Neural cell (in vitro differentiated cells): ENCODE data around the gene POU2F2. TPM values are rescaled to one million over a fixed set of nuclear protein-coding genes. Genes with fewer than 3 reads are reported as not detected.

Experiments
- H2AFZ ChIP-seq: fragments of 200-600, 300-800 bp; sonication (generic), shearing (Covaris generic); 2 replicates; pipeline ENCODE4 v1.6.0; 2014; ENCODE audit warnings: low read depth, mild to moderate bottlenecking, antibody characterized with exemption, low read length, moderate library complexity
- H3F3A ChIP-seq: fragments of 200-600 bp; shearing (Covaris generic); 2 replicates; pipeline ENCODE4 v1.6.1; 2016; ENCODE audit warnings: mild to moderate bottlenecking, moderate library complexity, mixed read lengths, antibody characterized with exemption, low read length; ENCODE audit not compliant: insufficient read depth, poor library complexity, severe bottlenecking
- H3K27ac ChIP-seq: fragments of 200-600, 300-800 bp; sonication (generic), shearing (Covaris generic); 2 replicates; pipeline ENCODE4 v1.5.1; 2014; ENCODE audit warnings: mild to moderate bottlenecking, low read length, moderate library complexity
- H3K27me3 ChIP-seq: fragments of 300-800, 200-600 bp; sonication (generic), shearing (Covaris generic); 2 replicates; pipeline ENCODE4 v1.6.0; 2014; ENCODE audit warnings: mild to moderate bottlenecking, low read depth, low read length, moderate library complexity; ENCODE audit not compliant: insufficient read depth
- H3K36me3 ChIP-seq: fragments of 300-800, 200-600 bp; sonication (generic), shearing (Covaris generic); 2 replicates; pipeline ENCODE4 v1.5.1; 2014; ENCODE audit warnings: mild to moderate bottlenecking, antibody characterized with exemption, low read length, moderate library complexity; ENCODE audit not compliant: insufficient read depth
- H3K4me2 ChIP-seq: fragments of 300-800, 200-600 bp; sonication (generic), shearing (Covaris generic); 2 replicates; pipeline ENCODE4 v1.6.0; 2014; ENCODE audit warnings: mild to moderate bottlenecking, low read length
- H3K4me3 ChIP-seq: fragments of 300-800, 200-600 bp; sonication (generic), shearing (Covaris generic); 2 replicates; pipeline ENCODE4 v1.5.1; 2014; ENCODE audit warnings: mild to moderate bottlenecking, low read length, moderate library complexity
- H3K79me2 ChIP-seq: fragments of 200-600 bp; shearing (Covaris generic); replicated peaks from 2 replicates; pipeline ENCODE4 v1.6.0; 2014; ENCODE audit warnings: mild to moderate bottlenecking, low read length, moderate library complexity; ENCODE audit not compliant: insufficient read depth
- H3K9ac ChIP-seq: fragments of 300-800, 200-600 bp; sonication (generic), shearing (Covaris generic); 2 replicates; pipeline ENCODE4 v1.6.1; 2016; ENCODE audit warnings: mild to moderate bottlenecking, low read length, mixed read lengths
- H3K9me2 ChIP-seq: fragments of 200-600 bp; shearing (Covaris generic); 2 replicates; pipeline ENCODE4 v1.6.1; 2016; ENCODE audit warnings: mild to moderate bottlenecking, low read length, mixed read lengths; ENCODE audit not compliant: insufficient read depth
- H3K9me3 ChIP-seq: fragments of 200-600, 300-800 bp; sonication (generic), shearing (Covaris generic); 2 replicates; pipeline ENCODE4 v1.6.1; 2016; ENCODE audit warnings: mild to moderate bottlenecking, mixed run types, low read length, moderate library complexity, mixed read lengths
- H4K20me1 ChIP-seq: fragments of 200-600 bp; shearing (Covaris generic); 2 replicates; pipeline ENCODE4 v1.6.1; 2016; ENCODE audit warnings: mild to moderate bottlenecking, mixed run types; ENCODE audit not compliant: insufficient read depth
- EZH2 ChIP-seq: fragments of 200-600, 300-800 bp; shearing (Covaris generic), sonication (generic); IDR thresholded peaks from 2 replicates; pipeline ENCODE4 v1.6.1; 2014; ENCODE audit warnings: antibody characterized with exemption, low read length, borderline replicate concordance, mild to moderate bottlenecking; ENCODE audit not compliant: insufficient read depth, poor library complexity, severe bottlenecking
- MXI1 ChIP-seq: fragments of 450-650 bp; conservative IDR thresholded peaks from 2 replicates; pipeline ENCODE4 v1.6.1; 2014; ENCODE audit warnings: antibody characterized with exemption, mild to moderate bottlenecking; ENCODE audit not compliant: poor library complexity, severe bottlenecking
- POLR2AphosphoS5 ChIP-seq: IDR thresholded peaks from 2 replicates; pipeline ENCODE4 v1.6.1; 2012
- RAD21 ChIP-seq: fragments of 450-650 bp; conservative IDR thresholded peaks from 2 replicates; pipeline ENCODE4 v1.6.1; 2014; ENCODE audit warnings: antibody characterized with exemption, mild to moderate bottlenecking, moderate library complexity
- REST ChIP-seq: IDR thresholded peaks from 2 replicates; pipeline ENCODE4 v1.6.1; 2012; ENCODE audit warnings: borderline replicate concordance
- SMC3 ChIP-seq: fragments of 450-650 bp; conservative IDR thresholded peaks from 2 replicates; pipeline ENCODE4 v1.6.1; 2014; ENCODE audit warnings: antibody characterized with exemption, mild to moderate bottlenecking, moderate library complexity; ENCODE audit not compliant: poor library complexity
- TAF1 ChIP-seq: IDR thresholded peaks from 2 replicates; pipeline ENCODE4 v1.6.1; 2012; ENCODE audit warnings: low read depth
- polyA plus RNA-seq: library from polyadenylated mRNA; depleted of rRNA; stranded (reverse); fragments of >200 nt; gene quantifications from 2 replicates; pipeline ENCODE4 v1.2.3, GENCODE V29; 2014

The POU2F2 gene
- polyA plus RNA-seq, 1 donor from 2014 or later: 7.7 TPM

DNA sequence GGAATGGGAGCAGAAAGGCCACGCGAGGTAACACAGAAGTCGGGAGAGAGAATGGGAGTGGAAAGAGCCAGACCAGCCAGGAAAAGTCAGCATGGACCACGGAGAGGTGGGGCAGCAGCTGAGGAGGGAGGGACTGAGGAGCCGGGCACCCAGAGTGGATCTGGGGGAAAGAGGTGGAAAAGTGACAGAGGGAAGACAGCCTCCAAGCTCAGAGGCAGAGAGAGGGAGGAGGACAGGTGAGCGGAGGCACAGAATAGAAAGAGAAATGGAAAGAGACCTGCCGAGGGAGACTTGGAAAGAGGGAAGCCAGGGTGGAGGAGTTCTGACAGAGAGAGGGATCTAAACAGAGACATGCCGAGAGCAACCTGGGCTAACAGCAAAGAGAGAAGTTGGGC lies 63.9 kb downstream of the POU2F2 start:
- H4K20me1 ChIP-seq: no peaks in the 10 kb centered on the region
- no peaks in the 10 kb centered on the region for H3K9me2 ChIP-seq
- peak overlapping the region; percentile 88 for H3K4me2 ChIP-seq
- H3K4me3 ChIP-seq: peak overlapping the region; percentile 90
- peaks cover 3% of the 10 kb centered on the region for H3F3A ChIP-seq
- peaks cover 58% of the 10 kb centered on the region for H3K79me2 ChIP-seq
- H2AFZ ChIP-seq: no peak overlapping the region
- peak overlapping the region; percentile 96 for H3K9ac ChIP-seq
- H3K36me3 ChIP-seq: no peaks in the 10 kb centered on the region
- peak overlapping the region; percentile 92 for H3K27ac ChIP-seq
- TF ChIP-seq RAD21: no peak
- no peaks in the 10 kb centered on the region for H3K9me3 ChIP-seq
- H3K27me3 ChIP-seq: no peaks in the 10 kb centered on the region

- Histone ChIP-seq H3K9ac (peak overlapping the region; percentile 96), H3K9me2 (no peaks in the 10 kb centered on the region), H3K4me3 (peak overlapping the region; percentile 90), H3K4me2 (peak overlapping the region; percentile 88), H3K36me3 (no peaks in the 10 kb centered on the region), H4K20me1 (no peaks in the 10 kb centered on the region), H3K79me2 (peaks cover 58% of the 10 kb centered on the region), H3K27me3 (no peaks in the 10 kb centered on the region), H3F3A (peaks cover 3% of the 10 kb centered on the region), H3K27ac (peak overlapping the region; percentile 92), H2AFZ (no peak overlapping the region), H3K9me3 (no peaks in the 10 kb centered on the region)
- TF ChIP-seq POLR2AphosphoS5 (no peak), REST (no peak), MXI1 (no peak), EZH2 (no peak), SMC3 (no peak)
Measured at GRCh38 chr19:42067315-42067888, 64.8 kb downstream of the POU2F2 start.

GRCh38 chr19:42066075-42066754 lies 66.0 kb downstream of the POU2F2 start:
- no peaks in the 10 kb centered on the region for H3K9me3 ChIP-seq
- TF ChIP-seq POLR2AphosphoS5 (peak; percentile 13), REST (peak; percentile 72), TAF1 (no peak)
- no peaks in the 10 kb centered on the region for H3K27me3 ChIP-seq
- H3F3A ChIP-seq: peaks cover 3% of the 10 kb centered on the region
- H3K79me2 ChIP-seq: peaks cover 58% of the 10 kb centered on the region
- no peaks in the 10 kb centered on the region for H3K9me2 ChIP-seq
- H3K4me2 ChIP-seq: peak overlapping the region; percentile 68
- H3K4me3 ChIP-seq: peak overlapping the region; percentile 90
- H4K20me1 ChIP-seq: no peaks in the 10 kb centered on the region
- H3K27ac ChIP-seq: peak overlapping the region; percentile 92
- H3K9ac ChIP-seq: peak overlapping the region; percentile 96
- H2AFZ ChIP-seq: no peak overlapping the region
- H3K36me3 ChIP-seq: no peaks in the 10 kb centered on the region
